Ureter (tissue), 1 donor: ENCODE results near the gene YKT6. TPM values are rescaled to one million over a fixed set of nuclear protein-coding genes. Genes with fewer than 3 reads are reported as not detected.
"Not testable (repeated sequence)": the region's sequence is repeated elsewhere in the genome, so short reads cannot be mapped to it uniquely, and the experiment has no call there.

Source experiments
- DNase-seq: peaks from one replicate; pipeline ENCODE4 v3.0.0-alpha.2; 2020; ENCODE audit warnings: low spot score
- total RNA-seq: library from RNA; stranded (reverse); gene quantifications from one replicate; pipeline ENCODE4 v1.2.4, GENCODE V29; 2023
- donor health status: DM: yes; HTN: yes; CAD: no.

The YKT6 gene
- total RNA-seq, 1 donor from 2014 or later, result 64.2 TPM

- no peak for DNase-seq
Observed at GRCh38 chr7:44172352-44172751, 28.4 kb upstream of the YKT6 start.

GRCh38 chr7:44172803-44173424 lies 27.9 kb upstream of the YKT6 start:
- no peak for DNase-seq

GRCh38 chr7:44173911-44174693 lies 26.7 kb upstream of the YKT6 start:
- no peak for DNase-seq

- DNase-seq, result not testable (repeated sequence)
Observed at GRCh38 chr7:44174694-44174948, 26.2 kb upstream of the YKT6 start.

GRCh38 chr7:44175730-44176129 lies 25.0 kb upstream of the YKT6 start:
- no peak for DNase-seq

GRCh38 chr7:44176486-44176885 lies 24.3 kb upstream of the YKT6 start:
- no peak for DNase-seq

- DNase-seq, result no peak
Observed at GRCh38 chr7:44177570-44178131, 23.1 kb upstream of the YKT6 start.

GRCh38 chr7:44180631-44181030 lies 20.1 kb upstream of the YKT6 start:
- DNase-seq, result no peak

GRCh38 chr7:44182827-44183226 lies 18.0 kb upstream of the YKT6 start:
- no peak for DNase-seq

GRCh38 chr7:44183386-44183785 lies 17.4 kb upstream of the YKT6 start:
- no peak for DNase-seq

GRCh38 chr7:44184206-44184872 lies 16.4 kb upstream of the YKT6 start:
- no peak for DNase-seq

GRCh38 chr7:44184873-44185446 lies 15.8 kb upstream of the YKT6 start:
- DNase-seq, result no peak

- DNase-seq, result no peak
Observed at GRCh38 chr7:44185729-44186128, 15.0 kb upstream of the YKT6 start.

GRCh38 chr7:44186736-44187135 lies 14.0 kb upstream of the YKT6 start:
- no peak for DNase-seq

- DNase-seq, result no peak
Observed at GRCh38 chr7:44187636-44188416, 13.0 kb upstream of the YKT6 start.

GRCh38 chr7:44188480-44189225 lies 12.1 kb upstream of the YKT6 start:
- DNase-seq, result no peak

GRCh38 chr7:44189286-44189992 lies 11.3 kb upstream of the YKT6 start, which contains the start of gene GCK:
Gene GCK (minus strand): TSS chr7:44189439. CDS start chr7:44188953, 486 bp downstream.
- no peak for DNase-seq

- DNase-seq, result no peak
Observed at GRCh38 chr7:44189993-44190872, 10.5 kb upstream of the YKT6 start.

- DNase-seq, result no peak
Observed at GRCh38 chr7:44191171-44191570, 9.6 kb upstream of the YKT6 start.
